ENCODE data around the gene GRN. TPM values are rescaled to one million over a fixed set of nuclear protein-coding genes. Genes with fewer than 3 reads are reported as not detected.
A peak's percentile ranks its signal among the peaks of the same experiment; 100 is the strongest.

The GRN gene
- total and polyA plus RNA-seq, 9 of the 15 experiments (the other 6 are each of a cell fraction or from before 2014, with no cell fraction given), result 5.4 to 75.3 (median 20.7) TPM

DNA sequence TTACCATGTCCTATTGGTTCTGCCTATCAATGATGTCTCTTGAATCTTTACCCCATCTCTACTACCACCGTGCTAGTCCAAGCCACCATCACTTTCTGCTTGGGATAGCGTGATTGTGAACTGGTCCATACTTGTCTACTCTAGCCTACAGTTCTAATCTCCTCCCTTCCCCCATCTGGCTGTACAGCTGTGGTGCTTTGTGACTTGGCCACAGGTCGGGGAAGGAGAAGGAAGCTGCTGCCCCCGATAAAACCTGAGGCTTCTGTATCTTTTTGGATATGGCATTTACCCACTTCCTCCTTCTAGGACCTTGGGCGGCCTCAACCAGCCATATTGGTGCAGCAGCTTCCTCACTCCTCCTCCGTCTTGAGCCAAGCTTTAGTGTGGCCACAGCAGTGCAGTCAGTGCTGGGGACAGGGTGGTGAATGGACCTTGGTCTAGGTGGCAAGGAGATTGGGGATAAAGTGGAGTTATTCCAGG is 44.7 kb downstream of the GRN start (continued):
- TF ChIP-seq HNRNPLL (IDR thresholded peaks at IDR 0.05; ENCODE audit: low read depth, low read length, poor library complexity, severe bottlenecking) (no peak), POLR2A (conservative IDR thresholded peaks at IDR 0.05) (0 out of 2 replicates have a peak, but pooled peaks have one; percentile 36), ELF2 (CRISPR knock-in tag; IDR thresholded peaks at IDR 0.05) (no peak), AFF4 (CRISPR knock-in tag; IDR thresholded peaks at IDR 0.05) (no peak), CBFB (CRISPR knock-in tag; IDR thresholded peaks at IDR 0.05) (no peak), HOMEZ (CRISPR knock-in tag; IDR thresholded peaks at IDR 0.05) (no peak), ZNF224 (CRISPR knock-in tag; IDR thresholded peaks at IDR 0.05) (no peak), ZNF184 (CRISPR knock-in tag; IDR thresholded peaks at IDR 0.05) (no peak), PHF8 (IDR thresholded peaks at IDR 0.05; ENCODE audit: borderline replicate concordance, low read length) (no peak; the same call in 1 of the 2 replicates), FOXJ3 (CRISPR knock-in tag; IDR thresholded peaks at IDR 0.05) (no peak), ATF1 (CRISPR knock-in tag; IDR thresholded peaks at IDR 0.05) (no peak), ATF1 (tag; IDR thresholded peaks at IDR 0.05) (0 out of 2 replicates have a peak, but pooled peaks have one; percentile 11), MAFG (tag; conservative IDR thresholded peaks at IDR 0.05) (no peak), NONO (IDR thresholded peaks at IDR 0.05; ENCODE audit: low read depth in 2 of 2, low read length in 1 of 2) (no peak), PHF21A (IDR thresholded peaks at IDR 0.05; ENCODE audit: borderline replicate concordance, low read depth) (no peak), L3MBTL2 (IDR thresholded peaks at IDR 0.05) (no peak; the same call in 1 of the 2 replicates), BMI1 (IDR thresholded peaks at IDR 0.05; ENCODE audit: low read length) (no peak), MCM3 (IDR thresholded peaks at IDR 0.05) (no peak), ZNF583 (CRISPR knock-in tag; IDR thresholded peaks at IDR 0.05) (peak; percentile 50; the same call in 1 of the 2 replicates), SIX5 (IDR thresholded peaks at IDR 0.05; ENCODE audit: borderline replicate concordance in 1 of 2, insufficient read depth in 1 of 2, low read depth in 1 of 2, low read length in 2 of 2) (no peak), DNMT1 (IDR thresholded peaks at IDR 0.05) (no peak), ZNF431 (CRISPR knock-in tag; IDR thresholded peaks at IDR 0.05) (no peak)
- TF ChIP-seq, protein P1, sequence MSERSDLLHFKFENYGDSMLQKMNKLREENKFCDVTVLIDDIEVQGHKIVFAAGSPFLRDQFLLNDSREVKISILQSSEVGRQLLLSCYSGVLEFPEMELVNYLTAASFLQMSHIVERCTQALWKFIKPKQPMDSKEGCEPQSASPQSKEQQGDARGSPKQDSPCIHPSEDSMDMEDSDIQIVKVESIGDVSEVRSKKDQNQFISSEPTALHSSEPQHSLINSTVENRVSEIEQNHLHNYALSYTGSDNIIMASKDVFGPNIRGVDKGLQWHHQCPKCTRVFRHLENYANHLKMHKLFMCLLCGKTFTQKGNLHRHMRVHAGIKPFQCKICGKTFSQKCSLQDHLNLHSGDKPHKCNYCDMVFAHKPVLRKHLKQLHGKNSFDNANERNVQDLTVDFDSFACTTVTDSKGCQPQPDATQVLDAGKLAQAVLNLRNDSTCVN (CRISPR knock-in tag; IDR thresholded peaks at IDR 0.05), result no peak
- TF ChIP-seq, protein P2, sequence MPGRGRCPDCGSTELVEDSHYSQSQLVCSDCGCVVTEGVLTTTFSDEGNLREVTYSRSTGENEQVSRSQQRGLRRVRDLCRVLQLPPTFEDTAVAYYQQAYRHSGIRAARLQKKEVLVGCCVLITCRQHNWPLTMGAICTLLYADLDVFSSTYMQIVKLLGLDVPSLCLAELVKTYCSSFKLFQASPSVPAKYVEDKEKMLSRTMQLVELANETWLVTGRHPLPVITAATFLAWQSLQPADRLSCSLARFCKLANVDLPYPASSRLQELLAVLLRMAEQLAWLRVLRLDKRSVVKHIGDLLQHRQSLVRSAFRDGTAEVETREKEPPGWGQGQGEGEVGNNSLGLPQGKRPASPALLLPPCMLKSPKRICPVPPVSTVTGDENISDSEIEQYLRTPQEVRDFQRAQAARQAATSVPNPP (IDR thresholded peaks at IDR 0.05; ENCODE audit: borderline replicate concordance, insufficient read depth, insufficient read length), result no peak

Measured in K562 (cell line).